ENCODE measurements around the gene GCFC2. TPM values are rescaled to one million over a fixed set of nuclear protein-coding genes. Genes with fewer than 3 reads are reported as not detected.

Gene GCFC2
- polyA plus RNA-seq, 1 experiment: 6.9 TPM

GRCh38 chr2:75632813-75633212, 77.9 kb downstream of the GCFC2 start:
- H3K4me3 ChIP-seq (ENCODE audit: low read depth, low read length): no peak overlapping the region
- TF ChIP-seq CTCF (IDR thresholded peaks at IDR 0.05; ENCODE audit: insufficient read depth, low read depth, low read length): no peak
- ChIA-PET POLR2A (no interaction called here), CTCF (interaction anchor here (4.2 to 5.9 kb wide), 2 partner anchors 8 to 167 kb away, joined by 27 to 113 read pairs; no protein-coding TSS in a partner anchor)
- H3K36me3 ChIP-seq (ENCODE audit: control insufficient read depth, insufficient read depth, low read length): no peaks in the 10 kb centered on the region
- peaks cover 7% of the 10 kb centered on the region for H3K27me3 ChIP-seq (ENCODE audit: control insufficient read depth, insufficient read depth, low read length)
- DNase-seq (ENCODE audit: low read depth): no peak

- POLR2A ChIA-PET: no interaction called here
- TF ChIP-seq CTCF (IDR thresholded peaks at IDR 0.05; ENCODE audit: insufficient read depth, low read depth, low read length): no peak
- H3K27me3 ChIP-seq (ENCODE audit: control insufficient read depth, insufficient read depth, low read length): peaks cover 1% of the 10 kb centered on the region
- CTCF ChIA-PET: interaction anchor here (4.2 to 5.9 kb wide), 2 partner anchors 8 to 166 kb away, joined by 27 to 113 read pairs; no protein-coding TSS in a partner anchor
- H3K4me3 ChIP-seq (ENCODE audit: low read depth, low read length): no peak overlapping the region
- no peak for DNase-seq (ENCODE audit: low read depth)
- no peaks in the 10 kb centered on the region for H3K36me3 ChIP-seq (ENCODE audit: control insufficient read depth, insufficient read depth, low read length)
Observed at GRCh38 chr2:75632091-75632701, 78.5 kb downstream of the GCFC2 start.

GRCh38 chr2:75627902-75628504, 82.7 kb downstream of the GCFC2 start:
- no peaks in the 10 kb centered on the region for H3K36me3 ChIP-seq (ENCODE audit: control insufficient read depth, insufficient read depth, low read length)
- TF ChIP-seq CTCF (IDR thresholded peaks at IDR 0.05; ENCODE audit: insufficient read depth, low read depth, low read length): peak; percentile 98
- H3K27me3 ChIP-seq (ENCODE audit: control insufficient read depth, insufficient read depth, low read length): peaks cover 8% of the 10 kb centered on the region
- no peak for DNase-seq (ENCODE audit: low read depth)
- POLR2A ChIA-PET: no interaction called here
- H3K4me3 ChIP-seq (ENCODE audit: low read depth, low read length): no peak overlapping the region
- CTCF ChIA-PET: interaction anchor here (0.6 to 5.9 kb wide), 21 partner anchors 9 to 303 kb away, joined by 3 to 113 read pairs (median 4); partner anchors contain the start of genes EVA1A and MRPL19

GRCh38 chr2:75622929-75623328, 87.8 kb downstream of the GCFC2 start:
- DNase-seq (ENCODE audit: low read depth): no peak
- TF ChIP-seq CTCF (IDR thresholded peaks at IDR 0.05; ENCODE audit: insufficient read depth, low read depth, low read length): no peak
- Histone ChIP-seq H3K4me3 (ENCODE audit: low read depth, low read length) (no peak overlapping the region), H3K36me3 (ENCODE audit: control insufficient read depth, insufficient read depth, low read length) (no peaks in the 10 kb centered on the region), H3K27me3 (ENCODE audit: control insufficient read depth, insufficient read depth, low read length) (peaks cover 11% of the 10 kb centered on the region)
- ChIA-PET CTCF (interaction anchor here (0.9 to 7.5 kb wide), 3 partner anchors 15 to 157 kb away, joined by 3 to 53 read pairs (median 8); no protein-coding TSS in a partner anchor), POLR2A (no interaction called here)

- POLR2A ChIA-PET: no interaction called here
- no peaks in the 10 kb centered on the region for H3K36me3 ChIP-seq (ENCODE audit: control insufficient read depth, insufficient read depth, low read length)
- no peak for TF ChIP-seq CTCF (IDR thresholded peaks at IDR 0.05; ENCODE audit: insufficient read depth, low read depth, low read length)
Observed at GRCh38 chr2:75622500-75622899, 88.2 kb downstream of the GCFC2 start.

More at GRCh38 chr2:75622500-75622899, 88.2 kb downstream of the GCFC2 start:
- no peak overlapping the region for H3K4me3 ChIP-seq (ENCODE audit: low read depth, low read length)
- peaks cover 11% of the 10 kb centered on the region for H3K27me3 ChIP-seq (ENCODE audit: control insufficient read depth, insufficient read depth, low read length)
- CTCF ChIA-PET: interaction anchor here (0.9 to 7.5 kb wide), 3 partner anchors 14 to 157 kb away, joined by 3 to 53 read pairs (median 8); no protein-coding TSS in a partner anchor
- no peak for DNase-seq (ENCODE audit: low read depth)
